BJ (cell line): Measurements from ENCODE around the gene FARSB. TPM values are rescaled to one million over a fixed set of nuclear protein-coding genes. Genes with fewer than 3 reads are reported as not detected.

Source experiments
- CTCF ChIA-PET: fragments of 350-600 bp; formaldehyde crosslinking; extraction: SDS; loops from one replicate; lab custom pipeline; 2021; ENCODE audit warnings: antibody characterized with exemption, inconsistent platforms; lab: Yijun Ruan, JAX
- POLR2A ChIA-PET: fragments of 300-600 bp; sonication (Branson Sonifier 250); formaldehyde crosslinking; extraction: SDS; loops from one replicate; lab custom pipeline; 2021; ENCODE audit warnings: antibody characterized with exemption; lab: Charles Lee
- DNase-seq: peaks from one replicate; pipeline ENCODE4 v3.0.0-alpha.2; 2011; ENCODE audit warnings: low read depth
- H3K27me3 ChIP-seq: 2 replicates; pipeline ENCODE4 v1.6.0; 2011; ENCODE audit warnings: low read length; ENCODE audit not compliant: control insufficient read depth, insufficient read depth
- H3K36me3 ChIP-seq: 2 replicates; pipeline ENCODE4 v1.5.1; 2011; ENCODE audit warnings: low read length; ENCODE audit not compliant: control insufficient read depth, insufficient read depth
- H3K4me3 ChIP-seq: 2 replicates; pipeline ENCODE4 v1.5.1; 2011; ENCODE audit warnings: low read depth, mild to moderate bottlenecking, control low read depth, low read length
- CTCF ChIP-seq: IDR thresholded peaks from 2 replicates; pipeline ENCODE4 v1.5.1; 2011; ENCODE audit warnings: low read depth, mild to moderate bottlenecking, control low read depth, inconsistent platforms, low read length, moderate library complexity; ENCODE audit not compliant: insufficient read depth
- polyA plus RNA-seq: library from polyadenylated mRNA; depleted of rRNA; stranded (reverse); fragments of >200 nt; gene quantifications from 2 replicates; pipeline ENCODE4 v1.2.3, GENCODE V29; 2011

The FARSB gene
- polyA plus RNA-seq, 1 experiment = 16.4 TPM

- Histone ChIP-seq H3K4me3 (no peak overlapping the region), H3K36me3 (peaks cover 1% of the 10 kb centered on the region; the same call in 1 of the 2 replicates), H3K27me3 (no peaks in the 10 kb centered on the region)
- CTCF ChIA-PET = interaction anchor here (1.0 to 1.6 kb wide), 4 partner anchors 37 to 557 kb away, joined by 3 to 4 read pairs (median 3); no protein-coding TSS in a partner anchor
- no peak for TF ChIP-seq CTCF
- DNase-seq = no peak
- POLR2A ChIA-PET = no interaction called here
Measured at GRCh38 chr2:222610746-222611145, 45.1 kb downstream of the FARSB start.

- POLR2A ChIA-PET = no interaction called here
- TF ChIP-seq CTCF = no peak
- Histone ChIP-seq H3K36me3 (no peaks in the 10 kb centered on the region; the same call in 1 of the 2 replicates), H3K27me3 (no peaks in the 10 kb centered on the region), H3K4me3 (no peak overlapping the region)
- no peak for DNase-seq
- CTCF ChIA-PET = interaction anchor here (1.6 kb wide), 1 partner anchor 36 kb away, joined by 3 read pairs; no protein-coding TSS in a partner anchor
Measured at GRCh38 chr2:222609381-222609780, 46.5 kb downstream of the FARSB start.

GRCh38 chr2:222608081-222608480 is 47.8 kb downstream of the FARSB start:
- no peak for TF ChIP-seq CTCF
- Histone ChIP-seq H3K27me3 (no peaks in the 10 kb centered on the region), H3K36me3 (no peaks in the 10 kb centered on the region; the same call in 1 of the 2 replicates), H3K4me3 (no peak overlapping the region)
- POLR2A ChIA-PET = no interaction called here
- no peak for DNase-seq
- CTCF ChIA-PET = interaction anchor here (1.5 kb wide), 1 partner anchor 15 kb away, joined by 3 read pairs; no protein-coding TSS in a partner anchor

DNA sequence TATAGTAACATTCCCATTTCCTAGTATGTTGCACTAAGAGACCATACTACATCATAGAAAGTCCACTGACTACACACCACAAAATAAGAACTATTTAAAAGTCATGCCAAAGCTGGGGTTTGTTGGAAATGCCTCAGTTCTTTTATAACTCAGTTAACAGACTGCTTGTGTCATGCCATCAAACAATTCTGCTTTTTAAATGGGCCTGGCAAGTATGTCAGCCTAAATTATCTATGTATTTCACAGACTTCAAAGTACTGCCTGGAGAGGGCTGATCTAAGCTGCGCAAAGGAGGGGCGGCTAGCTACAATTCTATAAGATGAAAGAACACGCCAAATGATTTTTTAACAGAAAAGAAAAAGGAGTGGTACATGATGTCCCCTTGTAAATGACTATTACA is 49.6 kb downstream of the FARSB start:
- no peak for DNase-seq
- Histone ChIP-seq H3K27me3 (no peaks in the 10 kb centered on the region), H3K36me3 (no peaks in the 10 kb centered on the region), H3K4me3 (no peak overlapping the region)
- ChIA-PET CTCF (no interaction called here), POLR2A (no interaction called here)
- TF ChIP-seq CTCF = no peak

- Histone ChIP-seq H3K27me3 (no peaks in the 10 kb centered on the region), H3K36me3 (no peaks in the 10 kb centered on the region), H3K4me3 (no peak overlapping the region)
- no peak for DNase-seq
- TF ChIP-seq CTCF = no peak
- POLR2A ChIA-PET = no interaction called here
- CTCF ChIA-PET = no interaction called here
Measured at GRCh38 chr2:222604749-222605515, 51.0 kb downstream of the FARSB start.
